NOMO-1 (cell line): ENCODE results near the gene JDP2.
"Not testable (repeated sequence)": the region's sequence is repeated elsewhere in the genome, so short reads cannot be mapped to it uniquely, and the experiment has no call there.

Experiments used
- DNase-seq, 2 experiments: peaks; one replicate each; lab custom pipeline; 2025; ENCODE audit not compliant: unreplicated experiment in 2 of 2; lab: John Stamatoyannopoulos, UW

Gene JDP2

GRCh38 chr14:75453817-75454434, 26.1 kb downstream of the JDP2 start:
- no peak for DNase-seq

GRCh38 chr14:75454963-75455546, 27.2 kb downstream of the JDP2 start:
- DNase-seq: no peak

GRCh38 chr14:75456069-75456996, 28.5 kb downstream of the JDP2 start:
- no peak for DNase-seq

- no peak for DNase-seq
Measured at GRCh38 chr14:75456997-75457335, 29.1 kb downstream of the JDP2 start.

- no peak for DNase-seq
Measured at GRCh38 chr14:75457648-75458165, 29.9 kb downstream of the JDP2 start.

GRCh38 chr14:75458305-75458704, 30.5 kb downstream of the JDP2 start:
- DNase-seq: no peak

GRCh38 chr14:75459099-75459741, 31.4 kb downstream of the JDP2 start:
- peak; percentile 85 to 86 for DNase-seq

- DNase-seq: no peak
Measured at GRCh38 chr14:75459791-75460190, 32.0 kb downstream of the JDP2 start.

- DNase-seq: no peak
Measured at GRCh38 chr14:75460394-75460793, 32.6 kb downstream of the JDP2 start.

- no peak for DNase-seq
Measured at GRCh38 chr14:75461303-75461702, 33.5 kb downstream of the JDP2 start.

- DNase-seq: no peak
Measured at GRCh38 chr14:75461755-75462349, 34.0 kb downstream of the JDP2 start.

- DNase-seq: no peak
Measured at GRCh38 chr14:75464626-75465025, 36.8 kb downstream of the JDP2 start.

- DNase-seq: no peak
Measured at GRCh38 chr14:75467763-75468162, 39.9 kb downstream of the JDP2 start.

- no peak for DNase-seq
Measured at GRCh38 chr14:75469164-75469563, 41.3 kb downstream of the JDP2 start.

GRCh38 chr14:75469606-75470237, 41.9 kb downstream of the JDP2 start:
- no peak for DNase-seq

- no peak for DNase-seq
Measured at GRCh38 chr14:75470238-75470797, 42.5 kb downstream of the JDP2 start.

GRCh38 chr14:75471059-75471458, 43.2 kb downstream of the JDP2 start:
- DNase-seq: no peak

- not testable (repeated sequence) for DNase-seq
Measured at GRCh38 chr14:75474127-75474526, 46.3 kb downstream of the JDP2 start.

- no peak for DNase-seq
Measured at GRCh38 chr14:75476274-75476995, 48.6 kb downstream of the JDP2 start.
